Subcutaneous abdominal adipose tissue (tissue), 5 donors: Measurements from ENCODE around the gene IGF2.

Experiments
- H3K27ac ChIP-seq: one replicate; pipeline ENCODE4 v1.7.0; 2013; ENCODE audit warnings: low read depth, mild to moderate bottlenecking, inconsistent platforms, low read length, moderate library complexity
- H3K27me3 ChIP-seq, 5 donors: one replicate each; pipeline ENCODE4 v1.7.0; 2013; ENCODE audit warnings: low read length in 5 of 5, inconsistent platforms in 1 of 5; ENCODE audit not compliant: control insufficient read depth in 5 of 5, insufficient read depth in 4 of 5
- H3K36me3 ChIP-seq, 5 donors: one replicate each; pipeline ENCODE4 v1.7.0; 2013; ENCODE audit warnings: low read length in 5 of 5; ENCODE audit not compliant: control insufficient read depth in 5 of 5, insufficient read depth in 5 of 5
- H3K4me1 ChIP-seq, 5 donors: one replicate each; pipeline ENCODE4 v1.7.0; 2013; ENCODE audit warnings: low read length in 5 of 5, mild to moderate bottlenecking in 3 of 5, moderate library complexity in 1 of 5; ENCODE audit not compliant: control insufficient read depth in 5 of 5, insufficient read depth in 5 of 5
- H3K4me3 ChIP-seq, 5 donors: one replicate each; pipeline ENCODE4 v1.7.0; 2013; ENCODE audit warnings: low read length in 5 of 5, low read depth in 1 of 5
- H3K9ac ChIP-seq, 5 donors: one replicate each; pipeline ENCODE4 v1.7.0; 2013; ENCODE audit warnings: low read length in 5 of 5, mild to moderate bottlenecking in 4 of 5, moderate library complexity in 3 of 5
- H3K9me3 ChIP-seq, 5 donors: one replicate each; pipeline ENCODE4 v1.7.0; 2013; ENCODE audit warnings: low read length in 5 of 5; ENCODE audit not compliant: control insufficient read depth in 5 of 5
- donor health status: healthy.
- donor health status: healthy.
- donor health status: healthy.
- donor health status: healthy.
- donor health status: healthy.

Gene IGF2

GRCh38 chr11:2164081-2164480, 24.9 kb upstream of the IGF2 start:
- H3K27me3 ChIP-seq = peaks cover 20 to 56% (median 50%) of the 10 kb centered on the region in 5 donors

DNA sequence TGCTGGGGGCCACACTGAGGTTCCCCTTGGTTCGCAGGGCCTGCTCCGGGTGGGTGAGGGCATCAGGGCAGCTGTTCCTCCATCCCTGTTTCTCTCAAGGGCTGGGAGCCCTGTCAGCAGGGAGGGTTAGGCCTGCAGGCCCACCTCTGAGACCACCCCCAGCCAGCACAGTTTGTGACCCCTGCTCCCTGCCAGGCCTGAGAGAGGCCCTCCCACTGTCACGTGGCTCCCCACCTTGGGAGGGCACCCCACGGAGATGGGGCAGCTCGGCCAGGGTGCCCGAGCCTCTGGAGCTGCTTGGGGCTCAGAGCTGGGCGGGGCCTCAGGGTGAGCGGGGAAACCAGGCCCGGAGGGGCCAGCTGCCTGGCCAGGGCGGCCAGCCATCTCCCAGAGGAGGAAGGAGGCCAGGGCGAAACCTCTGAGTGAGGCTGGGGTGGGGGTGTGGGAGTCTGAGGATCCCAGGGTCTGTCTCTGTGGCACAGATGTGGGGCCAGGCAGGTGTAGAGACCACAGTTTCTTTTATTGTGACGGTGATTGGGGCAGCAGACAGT, 24.3 kb upstream of the IGF2 start:
- H3K9me3 ChIP-seq = no peaks in the 10 kb centered on the region
- H3K4me1 ChIP-seq = peaks cover 0 to 10% (median 6%) of the 10 kb centered on the region in 5 donors
- H3K9ac ChIP-seq = no peak overlapping the region
- H3K27me3 ChIP-seq = peaks cover 20 to 52% (median 50%) of the 10 kb centered on the region in 5 donors
- no peak overlapping the region for H3K4me3 ChIP-seq
- H3K36me3 ChIP-seq = no peaks in the 10 kb centered on the region
- H3K27ac ChIP-seq = no peak overlapping the region

More at GRCh38 chr11:2164081-2164480, 24.9 kb upstream of the IGF2 start:
- Histone ChIP-seq H3K4me3 (no peak overlapping the region), H3K9me3 (no peaks in the 10 kb centered on the region), H3K27ac (no peak overlapping the region), H3K36me3 (no peaks in the 10 kb centered on the region), H3K4me1 (peaks cover 0 to 10% (median 6%) of the 10 kb centered on the region in 5 donors), H3K9ac (no peak overlapping the region)

DNA sequence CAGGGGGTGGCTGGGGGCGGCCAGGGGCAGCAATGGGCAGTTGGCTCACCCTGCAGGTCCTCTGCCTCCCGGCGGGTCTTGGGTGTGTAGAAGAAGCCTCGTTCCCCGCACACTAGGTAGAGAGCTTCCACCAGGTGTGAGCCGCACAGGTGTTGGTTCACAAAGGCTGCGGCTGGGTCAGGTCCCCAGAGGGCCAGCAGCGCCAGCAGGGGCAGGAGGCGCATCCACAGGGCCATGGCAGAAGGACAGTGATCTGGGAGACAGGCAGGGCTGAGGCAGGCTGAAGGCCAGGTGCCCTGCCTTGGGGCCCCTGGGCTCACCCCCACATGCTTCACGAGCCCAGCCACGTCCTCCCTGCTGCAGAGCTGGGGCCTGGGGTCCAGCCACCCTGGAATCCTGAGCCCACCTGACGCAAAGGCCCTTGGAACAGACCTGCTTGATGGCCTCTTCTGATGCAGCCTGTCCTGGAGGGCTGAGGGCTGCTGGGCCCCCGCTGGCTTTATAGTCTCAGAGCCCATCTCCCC, 21.6 kb upstream of the IGF2 start, which contains the start of gene INS:
Gene INS, minus strand, starts transcription at position 474 of the 524 bp plus-strand sequence. Its CDS starts 238 bp downstream, at position 236.
- H3K36me3 ChIP-seq = no peaks in the 10 kb centered on the region
- H3K27me3 ChIP-seq = peaks cover 16 to 44% (median 33%) of the 10 kb centered on the region in 5 donors
- H3K4me1 ChIP-seq = peaks cover 0 to 2% (median 0%) of the 10 kb centered on the region in 5 donors
- no peak within 1 kb of the TSS for H3K9ac ChIP-seq
- no peak within 1 kb of the TSS for H3K27ac ChIP-seq
- no peaks in the 10 kb centered on the region for H3K9me3 ChIP-seq
- no peak within 1 kb of the TSS for H3K4me3 ChIP-seq

DNA sequence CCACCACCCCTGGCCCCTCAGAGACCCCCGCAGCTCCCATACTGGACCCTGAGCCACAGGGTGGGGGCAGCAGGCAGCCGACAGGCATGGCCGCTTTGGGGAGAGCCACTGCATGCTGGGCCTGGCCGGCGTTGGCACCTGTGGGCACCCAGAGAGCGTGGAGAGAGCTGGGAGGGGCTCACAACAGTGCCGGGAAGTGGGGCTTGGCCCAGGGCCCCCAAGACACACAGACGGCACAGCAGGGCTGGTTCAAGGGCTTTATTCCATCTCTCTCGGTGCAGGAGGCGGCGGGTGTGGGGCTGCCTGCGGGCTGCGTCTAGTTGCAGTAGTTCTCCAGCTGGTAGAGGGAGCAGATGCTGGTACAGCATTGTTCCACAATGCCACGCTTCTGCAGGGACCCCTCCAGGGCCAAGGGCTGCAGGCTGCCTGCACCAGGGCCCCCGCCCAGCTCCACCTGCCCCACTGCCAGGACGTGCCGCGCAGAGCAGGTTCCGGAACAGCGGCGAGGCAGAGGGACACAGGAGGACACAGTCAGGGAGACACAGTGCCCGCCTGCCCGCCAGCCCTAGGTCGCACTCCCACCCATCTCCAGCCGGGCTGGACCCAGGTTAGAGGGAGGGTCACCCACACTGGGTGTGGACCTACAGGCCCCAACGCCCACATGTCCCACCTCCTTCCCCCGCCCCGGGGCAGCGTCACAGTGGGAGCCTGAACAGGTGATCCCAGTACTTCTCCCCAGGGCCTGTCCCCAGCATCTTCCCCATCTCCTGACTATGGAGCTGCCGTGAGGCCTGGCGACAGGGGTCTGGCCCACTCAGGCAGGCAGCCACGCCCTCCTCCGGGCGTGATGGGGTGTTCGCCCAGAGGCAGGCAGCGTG, 20.6 kb upstream of the IGF2 start:
- Histone ChIP-seq H3K9ac (no peak overlapping the region), H3K27me3 (peaks cover 19 to 46% (median 29%) of the 10 kb centered on the region in 5 donors), H3K36me3 (no peaks in the 10 kb centered on the region), H3K27ac (no peak overlapping the region), H3K4me3 (no peak overlapping the region), H3K4me1 (peaks cover 0 to 2% (median 0%) of the 10 kb centered on the region in 5 donors), H3K9me3 (no peaks in the 10 kb centered on the region)

DNA sequence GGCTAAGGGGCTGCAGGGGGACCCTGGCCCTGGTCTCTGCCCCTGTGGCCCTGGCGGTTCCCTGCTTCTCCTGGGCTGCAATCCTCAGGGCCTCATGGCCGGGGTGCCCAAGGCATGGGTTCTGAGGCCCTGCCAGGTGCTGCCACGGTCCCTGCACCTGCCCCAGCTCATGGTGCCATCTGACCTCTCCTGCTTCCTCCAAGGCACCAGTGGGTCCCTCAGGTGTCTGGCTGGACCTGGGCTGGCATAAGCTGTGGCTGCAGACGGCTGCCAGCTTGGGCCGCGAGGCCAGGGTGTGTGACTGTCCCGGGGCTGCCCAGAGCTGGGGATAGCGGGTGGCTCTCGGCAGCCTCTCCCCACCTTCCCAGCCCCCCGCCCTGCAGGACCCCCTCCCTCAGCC, 19.8 kb upstream of the IGF2 start:
- no peaks in the 10 kb centered on the region for H3K9me3 ChIP-seq
- no peak overlapping the region for H3K27ac ChIP-seq
- H3K4me3 ChIP-seq = no peak overlapping the region
- H3K27me3 ChIP-seq = peaks cover 19 to 42% (median 28%) of the 10 kb centered on the region in 5 donors
- H3K4me1 ChIP-seq = peaks cover 0 to 2% (median 0%) of the 10 kb centered on the region in 5 donors
- no peak overlapping the region for H3K9ac ChIP-seq
- no peaks in the 10 kb centered on the region for H3K36me3 ChIP-seq

GRCh38 chr11:2158296-2158737, 19.1 kb upstream of the IGF2 start:
- H3K4me1 ChIP-seq = peaks cover 0 to 2% (median 0%) of the 10 kb centered on the region in 5 donors
- H3K27ac ChIP-seq = no peak overlapping the region
- no peaks in the 10 kb centered on the region for H3K9me3 ChIP-seq
- H3K4me3 ChIP-seq = no peak overlapping the region
- H3K9ac ChIP-seq = no peak overlapping the region
- H3K36me3 ChIP-seq = no peaks in the 10 kb centered on the region
- peaks cover 13 to 39% (median 25%) of the 10 kb centered on the region in 5 donors for H3K27me3 ChIP-seq

GRCh38 chr11:2157294-2158040, 18.3 kb upstream of the IGF2 start:
- peaks cover 13 to 31% (median 16%) of the 10 kb centered on the region in 5 donors for H3K27me3 ChIP-seq
- peaks cover 0 to 2% (median 0%) of the 10 kb centered on the region in 5 donors for H3K4me1 ChIP-seq
- no peaks in the 10 kb centered on the region for H3K9me3 ChIP-seq
- H3K27ac ChIP-seq = no peak overlapping the region
- no peak overlapping the region for H3K9ac ChIP-seq
- no peaks in the 10 kb centered on the region for H3K36me3 ChIP-seq
- no peak overlapping the region for H3K4me3 ChIP-seq

DNA sequence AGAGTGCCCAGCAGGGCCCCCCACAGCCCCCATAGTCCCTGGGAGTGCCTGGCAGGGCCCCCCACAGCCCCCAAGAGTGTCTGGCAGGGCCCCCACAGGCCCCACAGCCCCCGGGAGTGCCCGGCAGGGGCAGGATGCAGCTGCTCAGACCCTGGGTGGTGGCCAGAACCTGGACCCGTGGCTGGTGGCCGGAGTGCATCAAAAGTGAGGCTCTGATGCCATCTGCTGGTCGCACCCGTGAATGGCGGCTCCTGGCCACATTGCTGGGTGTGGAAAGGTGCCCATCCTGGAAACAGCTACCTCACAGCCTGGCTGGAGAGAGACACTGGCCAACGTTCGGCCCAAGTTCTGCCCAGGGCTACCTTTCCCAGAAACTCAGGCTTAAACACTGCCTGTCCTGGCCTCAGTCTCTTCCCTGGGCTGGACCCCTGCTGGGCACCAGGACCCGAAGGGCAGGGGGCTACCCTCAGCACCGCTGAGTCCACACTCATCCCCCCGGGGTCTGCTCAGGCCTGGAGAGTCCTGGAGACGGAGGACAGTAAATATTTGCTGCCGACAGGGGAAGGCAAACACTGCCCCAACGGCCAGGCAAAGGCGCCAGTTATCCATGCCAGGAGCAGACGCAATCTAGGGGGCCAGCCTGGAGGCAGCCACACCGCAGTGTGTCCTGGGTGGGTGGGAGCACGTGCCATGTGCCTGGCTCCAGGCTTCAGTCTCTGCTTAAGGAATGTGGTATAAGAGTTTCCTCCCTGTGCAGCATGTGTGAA, 17.4 kb upstream of the IGF2 start:
- H3K27ac ChIP-seq = no peak overlapping the region
- no peaks in the 10 kb centered on the region for H3K9me3 ChIP-seq
- no peak overlapping the region for H3K4me3 ChIP-seq
- no peaks in the 10 kb centered on the region for H3K36me3 ChIP-seq
- H3K27me3 ChIP-seq = peaks cover 13 to 29% (median 13%) of the 10 kb centered on the region in 5 donors
- H3K4me1 ChIP-seq = peaks cover 0 to 7% (median 4%) of the 10 kb centered on the region in 5 donors
- H3K9ac ChIP-seq = no peak overlapping the region

DNA sequence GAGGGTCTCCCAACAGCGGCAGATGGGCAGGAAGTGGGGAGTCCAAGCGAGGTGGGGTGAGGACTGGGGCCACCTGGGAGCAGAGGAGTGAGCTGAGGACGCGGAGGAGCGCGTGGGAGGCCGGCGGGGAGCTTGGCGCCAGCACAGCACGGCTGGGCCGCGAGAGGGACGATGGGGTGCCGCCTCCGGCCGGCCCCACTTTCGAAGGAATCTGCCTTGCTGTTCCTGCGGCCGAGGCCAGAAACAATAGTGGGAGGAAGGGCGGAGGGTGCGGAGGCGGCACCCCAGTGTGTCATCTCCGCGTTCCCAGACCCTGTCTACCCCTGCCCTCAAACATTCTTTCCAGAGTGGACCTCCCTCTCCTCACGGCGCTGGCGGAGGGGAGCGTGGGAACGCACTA, 16.3 kb upstream of the IGF2 start:
- no peak overlapping the region for H3K27ac ChIP-seq
- H3K27me3 ChIP-seq = peaks cover 9 to 35% (median 20%) of the 10 kb centered on the region in 5 donors
- H3K9me3 ChIP-seq = no peaks in the 10 kb centered on the region
- H3K4me1 ChIP-seq = peaks cover 0 to 9% (median 6%) of the 10 kb centered on the region in 5 donors
- H3K36me3 ChIP-seq = no peaks in the 10 kb centered on the region
- no peak overlapping the region for H3K4me3 ChIP-seq
- no peak overlapping the region for H3K9ac ChIP-seq
